B cell (primary cell): ENCODE data around the gene ST8SIA6. TPM values are rescaled to one million over a fixed set of nuclear protein-coding genes. Genes with fewer than 3 reads are reported as not detected.

ENCODE experiments used
- ATAC-seq: fragments of 200-7000 bp; cut with Tn5 transposase; one replicate; pipeline ENCODE4 v1.10.0; 2021; ENCODE audit warnings: low read depth, mild to moderate bottlenecking, moderate number of reproducible peaks, moderate library complexity
- CTCF ChIA-PET: fragments of 350-600 bp; sonication (Branson Sonifier 250); formaldehyde crosslinking; loops from one replicate; lab custom pipeline; 2021; ENCODE audit warnings: antibody characterized with exemption, inconsistent platforms; lab: Charles Lee
- POLR2A ChIA-PET: fragments of 350-600 bp; sonication (Branson Sonifier 250); formaldehyde crosslinking; loops from one replicate; lab custom pipeline; 2021; ENCODE audit warnings: antibody characterized with exemption; lab: Charles Lee
- DNase-seq: peaks from one replicate; pipeline ENCODE4 v3.0.0; 2013
- H2AFZ ChIP-seq: 2 replicates; pipeline ENCODE4 v1.6.1; 2012; ENCODE audit warnings: mild to moderate bottlenecking, low read depth, low read length; ENCODE audit not compliant: insufficient read depth, poor library complexity, severe bottlenecking
- H3K27ac ChIP-seq, 2 donors: 1 replicate in 1 of 2; 2 replicates in 1 of 2; pipeline ENCODE4 v1.5.1; 2012 to 2013; ENCODE audit warnings: low read length in 2 of 2, mild to moderate bottlenecking in 2 of 2, moderate library complexity in 1 of 2
- H3K27me3 ChIP-seq, 4 experiments: fragments of 200-600 bp in 1 of 4; sonication (generic) in 1 of 4; replicated peaks in 1 of 4; 1 replicate in 2 of 4; 2 replicates in 2 of 4; pipeline versions ENCODE4 v1.6.1 to v1.7.0; 2013 to 2016; ENCODE audit warnings: low read length in 3 of 4, mild to moderate bottlenecking in 2 of 4, mixed read lengths in 1 of 4, moderate library complexity in 1 of 4; ENCODE audit not compliant: insufficient read depth in 4 of 4, control insufficient read depth in 3 of 4; ENCODE audit errors: control extremely low read depth in 1 of 4
- H3K36me3 ChIP-seq, 2 experiments: replicated peaks in 1 of 2; 1 replicate in 1 of 2; 2 replicates in 1 of 2; pipeline versions ENCODE4 v1.6.1 to v1.7.1; 2013; ENCODE audit warnings: low read length in 1 of 2; ENCODE audit not compliant: insufficient read depth in 2 of 2, control insufficient read depth in 1 of 2; ENCODE audit errors: control extremely low read depth in 1 of 2, extremely low read depth in 1 of 2
- H3K4me1 ChIP-seq, 2 donors: fragments of 200-600 bp in 1 of 2; sonication (generic) in 1 of 2; 1 replicate in 1 of 2; 2 replicates in 1 of 2; pipeline versions ENCODE4 v1.5.1 to v1.6.1; 2013 to 2017; ENCODE audit warnings: low read length in 2 of 2; ENCODE audit not compliant: control insufficient read depth in 2 of 2, insufficient read depth in 2 of 2
- H3K4me2 ChIP-seq: replicated peaks from 2 replicates; pipeline ENCODE3; 2012; ENCODE audit warnings: mild to moderate bottlenecking, low read depth, low read length; ENCODE audit not compliant: poor library complexity, severe bottlenecking
- H3K4me3 ChIP-seq, 5 experiments: fragments of 200-600 bp in 1 of 5; sonication (generic) in 1 of 5; 1 replicate in 3 of 5; 2 replicates in 2 of 5; pipeline versions ENCODE4 v1.5.1 to v1.7.0; 2011 to 2016; ENCODE audit warnings: low read length in 4 of 5, mild to moderate bottlenecking in 4 of 5, low read depth in 2 of 5, control low read depth in 1 of 5, moderate library complexity in 1 of 5; ENCODE audit not compliant: insufficient read depth in 1 of 5; ENCODE audit errors: control extremely low read depth in 1 of 5, extremely low read depth in 1 of 5
- H3K79me2 ChIP-seq: fragments of 200-600 bp; sonication (generic); one replicate; pipeline ENCODE4 v1.6.0; 2016; ENCODE audit warnings: low read length; ENCODE audit not compliant: control insufficient read depth, insufficient read depth
- H3K9ac ChIP-seq: fragments of 200-600 bp; sonication (generic); 2 replicates; pipeline ENCODE4 v1.6.1; 2017; ENCODE audit warnings: mild to moderate bottlenecking, low read length, moderate library complexity
- H3K9me3 ChIP-seq, 3 donors: one replicate each; pipeline versions ENCODE4 v1.6.1 to v1.7.1; 2013; ENCODE audit warnings: low read length in 2 of 3; ENCODE audit not compliant: control insufficient read depth in 2 of 3, insufficient read depth in 1 of 3; ENCODE audit errors: control extremely low read depth in 1 of 3
- H4K20me1 ChIP-seq: 2 replicates; pipeline ENCODE4 v1.6.0; 2012; ENCODE audit warnings: mild to moderate bottlenecking, low read length; ENCODE audit not compliant: insufficient read depth, control insufficient read depth, poor library complexity, severe bottlenecking
- H3K27ac Mint-ChIP-seq: one replicate; pipeline ENCODE4 v1.8.0; 2021; ENCODE audit warnings: mixed read lengths
- H3K27me3 Mint-ChIP-seq: one replicate; pipeline ENCODE4 v1.8.0; 2021; ENCODE audit warnings: mixed read lengths
- H3K4me1 Mint-ChIP-seq: one replicate; pipeline ENCODE4 v1.8.0; 2021; ENCODE audit warnings: mixed read lengths
- H3K4me3 Mint-ChIP-seq: one replicate; pipeline ENCODE4 v1.8.0; 2021; ENCODE audit warnings: mixed read lengths
- H3K9me3 Mint-ChIP-seq: one replicate; pipeline ENCODE4 v1.8.0; 2022; ENCODE audit warnings: mixed read lengths; ENCODE audit not compliant: insufficient read depth
- EZH2 ChIP-seq: IDR thresholded peaks from 2 replicates; pipeline ENCODE4 v1.6.1; 2012; ENCODE audit warnings: borderline replicate concordance, low read depth, mild to moderate bottlenecking, moderate library complexity, low read length; ENCODE audit not compliant: insufficient read depth, poor library complexity, severe bottlenecking
- WGBS: methylation state at CpG from one replicate; pipeline ENCODE4 v1.1.5; 2013; ENCODE audit warnings: missing lambda C conversion rate; ENCODE audit not compliant: insufficient coverage; 5-methylcytosine and 5-hydroxymethylcytosine counted together
- intact Hi-C: fragments of 100-400 bp; cut with micrococcal nuclease; formaldehyde crosslinking; loops from one replicate; pipeline ENCODE4 v1.10.0; 2022
- polyA plus RNA-seq: library from polyadenylated mRNA; depleted of rRNA; stranded (reverse); fragments of >200 nt; gene quantifications from 2 replicates; pipeline ENCODE4 v1.2.3, GENCODE V29; 2012
- total RNA-seq, 2 donors: library from RNA; stranded (reverse); fragments of 120-200 nt in 1 of 2; gene quantifications; 1 replicate in 1 of 2; 2 replicates in 1 of 2; pipeline versions ENCODE4 v1.2.3 to v1.2.4, GENCODE V29; 2013 to 2022
- TF ChIP-seq, protein P1 (sequence below): fragments of 200-600 bp; IDR thresholded peaks from one replicate; pipeline ENCODE4 v1.8.0; 2022; ENCODE audit warnings: antibody characterized with exemption, mild to moderate bottlenecking

ST8SIA6 gene
- total and polyA plus RNA-seq, 2 donors (not counting 1 experiment from before 2014, with no cell fraction given) = 0.04 TPM; not detected in 1

- CTCF ChIA-PET = interaction anchor here (1.0 kb wide), 1 partner anchor 10 kb away, joined by 3 read pairs; no protein-coding TSS in a partner anchor
- POLR2A ChIA-PET = no interaction called here
- no peaks in the 10 kb centered on the region for H4K20me1 ChIP-seq
- H3K4me2 ChIP-seq = no peak overlapping the region
- ATAC-seq = no peak
- Mint-ChIP-seq H3K27me3 (peaks cover 17% of the 10 kb centered on the region), H3K27ac (no peak overlapping the region), H3K4me3 (no peak overlapping the region), H3K4me1 (no peaks in the 10 kb centered on the region), H3K9me3 (no peaks in the 10 kb centered on the region)
- H3K27me3 ChIP-seq = no peaks in the 10 kb centered on the region
- H3K9ac ChIP-seq = no peak overlapping the region
- no peaks in the 10 kb centered on the region for H3K4me1 ChIP-seq
- DNase-seq = no peak
- H3K4me3 ChIP-seq = no peak overlapping the region
- no peak overlapping the region for H3K27ac ChIP-seq
- H3K36me3 ChIP-seq = no peaks in the 10 kb centered on the region
- H3K9me3 ChIP-seq = no peaks in the 10 kb centered on the region
- H2AFZ ChIP-seq = no peak overlapping the region
- no peak for TF ChIP-seq EZH2
- TF ChIP-seq, protein P1, sequence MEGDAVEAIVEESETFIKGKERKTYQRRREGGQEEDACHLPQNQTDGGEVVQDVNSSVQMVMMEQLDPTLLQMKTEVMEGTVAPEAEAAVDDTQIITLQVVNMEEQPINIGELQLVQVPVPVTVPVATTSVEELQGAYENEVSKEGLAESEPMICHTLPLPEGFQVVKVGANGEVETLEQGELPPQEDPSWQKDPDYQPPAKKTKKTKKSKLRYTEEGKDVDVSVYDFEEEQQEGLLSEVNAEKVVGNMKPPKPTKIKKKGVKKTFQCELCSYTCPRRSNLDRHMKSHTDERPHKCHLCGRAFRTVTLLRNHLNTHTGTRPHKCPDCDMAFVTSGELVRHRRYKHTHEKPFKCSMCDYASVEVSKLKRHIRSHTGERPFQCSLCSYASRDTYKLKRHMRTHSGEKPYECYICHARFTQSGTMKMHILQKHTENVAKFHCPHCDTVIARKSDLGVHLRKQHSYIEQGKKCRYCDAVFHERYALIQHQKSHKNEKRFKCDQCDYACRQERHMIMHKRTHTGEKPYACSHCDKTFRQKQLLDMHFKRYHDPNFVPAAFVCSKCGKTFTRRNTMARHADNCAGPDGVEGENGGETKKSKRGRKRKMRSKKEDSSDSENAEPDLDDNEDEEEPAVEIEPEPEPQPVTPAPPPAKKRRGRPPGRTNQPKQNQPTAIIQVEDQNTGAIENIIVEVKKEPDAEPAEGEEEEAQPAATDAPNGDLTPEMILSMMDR = no peak
- no peaks in the 10 kb centered on the region for H3K79me2 ChIP-seq
- WGBS = no CpG with 5 or more reads among the region's 7 CpGs
- intact Hi-C loops = no loop called here
These were observed 100.7 kb downstream of the ST8SIA6 start for GRCh38 chr10:17353568-17354300.

DNA sequence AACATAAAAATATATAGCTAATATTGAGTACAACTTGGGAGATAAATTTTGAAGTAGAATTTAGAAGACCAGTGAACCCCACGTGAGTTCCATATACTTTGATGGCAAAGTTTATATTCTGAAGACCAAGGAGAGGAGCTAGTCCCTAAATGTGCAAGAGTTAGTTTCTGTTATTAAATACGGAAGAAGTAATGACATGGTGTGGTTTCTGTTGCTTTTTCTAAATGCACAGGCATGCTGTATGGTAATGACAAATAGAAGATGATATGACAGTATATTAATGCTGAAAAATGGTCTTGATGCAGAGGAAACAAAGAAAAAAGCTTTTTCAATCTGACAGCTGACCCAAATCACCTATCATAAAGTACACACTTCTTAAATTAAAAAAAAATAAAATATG, 101.8 kb downstream of the ST8SIA6 start:
- Histone ChIP-seq H3K4me2 (no peak overlapping the region), H3K27ac (no peak overlapping the region), H3K9ac (no peak overlapping the region), H3K27me3 (no peaks in the 10 kb centered on the region), H3K4me3 (no peak overlapping the region), H3K36me3 (no peaks in the 10 kb centered on the region), H3K4me1 (no peaks in the 10 kb centered on the region), H4K20me1 (no peaks in the 10 kb centered on the region), H2AFZ (no peak overlapping the region), H3K79me2 (no peaks in the 10 kb centered on the region), H3K9me3 (no peaks in the 10 kb centered on the region)
- intact Hi-C loops = no loop called here
- DNase-seq = no peak
- Mint-ChIP-seq H3K27ac (no peak overlapping the region), H3K4me3 (no peak overlapping the region), H3K9me3 (no peaks in the 10 kb centered on the region), H3K4me1 (no peaks in the 10 kb centered on the region), H3K27me3 (peaks cover 10% of the 10 kb centered on the region)
- ChIA-PET POLR2A (interaction anchor here (0.7 kb wide), 1 partner anchor 10 kb away, joined by 3 read pairs; no protein-coding TSS in a partner anchor), CTCF (interaction anchor here (1.1 kb wide), 1 partner anchor 24 kb away, joined by 3 read pairs; no protein-coding TSS in a partner anchor)
- ATAC-seq = no peak
- WGBS = 70% methylated on average over 1 of the region's 2 CpGs
- TF ChIP-seq, protein P1 = no peak
- TF ChIP-seq EZH2 = no peak
